ENCODE measurements around the gene RARG.

- TF ChIP-seq CTCF (conservative IDR thresholded peaks at IDR 0.05; ENCODE audit: low read depth, low read length) (no peak), EZH2 (IDR thresholded peaks at IDR 0.05; ENCODE audit: low read length, unreplicated experiment) (no peak)
Observed at GRCh38 chr12:53179687-53180219, 52.3 kb downstream of the RARG start.

Data from PC-3 (cell line).